DOHH2 (cell line): Measurements from ENCODE around the gene TMEM164.

ENCODE experiments used
- EZH2phosphoT487 ChIP-seq: fragments of 200-600 bp; sonication (generic); IDR thresholded peaks from 2 replicates; pipeline ENCODE4 v1.6.1; 2017; ENCODE audit warnings: borderline replicate concordance, mild to moderate bottlenecking, antibody characterized with exemption, low read length, moderate library complexity, mixed read lengths
- TF ChIP-seq, protein P1 (sequence below): fragments of 200-600 bp; sonication (generic); IDR thresholded peaks from one replicate; pipeline ENCODE4 v1.5.1; 2014; ENCODE audit warnings: antibody characterized with exemption, mild to moderate bottlenecking, low read depth, low read length; ENCODE audit not compliant: poor library complexity, severe bottlenecking

DNA sequence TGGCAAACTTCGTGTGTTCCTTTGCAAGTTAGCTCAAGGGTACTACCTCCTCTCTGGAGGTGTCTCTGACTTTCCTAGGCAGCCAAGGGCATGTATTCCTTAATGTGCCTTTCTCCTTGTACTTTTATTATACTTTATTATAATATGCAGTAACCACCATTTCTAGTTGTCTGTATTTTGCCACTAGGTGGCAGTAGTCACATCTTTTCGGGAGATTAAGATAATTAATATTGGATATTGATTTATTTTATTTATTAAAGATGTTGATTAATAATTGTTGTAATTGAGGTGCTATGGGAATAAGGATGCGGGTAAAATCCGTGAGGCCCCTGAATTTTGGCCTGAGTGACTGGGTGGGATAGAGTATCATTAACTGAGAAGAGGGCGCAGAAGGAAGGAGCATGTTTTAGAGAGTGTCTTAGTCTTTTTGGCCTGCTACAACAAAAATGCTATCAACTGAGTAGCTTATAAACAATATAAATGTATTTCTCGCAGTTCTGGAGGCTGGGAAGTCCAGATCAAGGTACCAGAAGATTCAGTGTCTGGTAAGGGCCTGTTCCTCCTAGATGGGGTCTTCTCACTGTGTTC lies 153.3 kb downstream of the TMEM164 start:
- TF ChIP-seq, protein P1, sequence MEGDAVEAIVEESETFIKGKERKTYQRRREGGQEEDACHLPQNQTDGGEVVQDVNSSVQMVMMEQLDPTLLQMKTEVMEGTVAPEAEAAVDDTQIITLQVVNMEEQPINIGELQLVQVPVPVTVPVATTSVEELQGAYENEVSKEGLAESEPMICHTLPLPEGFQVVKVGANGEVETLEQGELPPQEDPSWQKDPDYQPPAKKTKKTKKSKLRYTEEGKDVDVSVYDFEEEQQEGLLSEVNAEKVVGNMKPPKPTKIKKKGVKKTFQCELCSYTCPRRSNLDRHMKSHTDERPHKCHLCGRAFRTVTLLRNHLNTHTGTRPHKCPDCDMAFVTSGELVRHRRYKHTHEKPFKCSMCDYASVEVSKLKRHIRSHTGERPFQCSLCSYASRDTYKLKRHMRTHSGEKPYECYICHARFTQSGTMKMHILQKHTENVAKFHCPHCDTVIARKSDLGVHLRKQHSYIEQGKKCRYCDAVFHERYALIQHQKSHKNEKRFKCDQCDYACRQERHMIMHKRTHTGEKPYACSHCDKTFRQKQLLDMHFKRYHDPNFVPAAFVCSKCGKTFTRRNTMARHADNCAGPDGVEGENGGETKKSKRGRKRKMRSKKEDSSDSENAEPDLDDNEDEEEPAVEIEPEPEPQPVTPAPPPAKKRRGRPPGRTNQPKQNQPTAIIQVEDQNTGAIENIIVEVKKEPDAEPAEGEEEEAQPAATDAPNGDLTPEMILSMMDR: no peak
- TF ChIP-seq EZH2phosphoT487: no peak
